ENCODE measurements around the gene CNNM4.

GRCh38 chr2:96824079-96824870, 63.6 kb downstream of the CNNM4 start:
- TF ChIP-seq TEAD4 (CRISPR knock-in tag; IDR thresholded peaks at IDR 0.05) (no peak), CTCF (IDR thresholded peaks at IDR 0.05) (no peak), CREB1 (CRISPR knock-in tag; IDR thresholded peaks at IDR 0.05) (no peak), FOXP4 (CRISPR knock-in tag; IDR thresholded peaks at IDR 0.05) (no peak), PRDM15 (CRISPR knock-in tag; IDR thresholded peaks at IDR 0.05) (no peak), USF2 (CRISPR knock-in tag; IDR thresholded peaks at IDR 0.05) (no peak), IRF2 (CRISPR knock-in tag; IDR thresholded peaks at IDR 0.05; ENCODE audit: borderline replicate concordance, low read depth) (no peak), JUN (CRISPR knock-in tag; IDR thresholded peaks at IDR 0.05) (no peak), NR1H2 (CRISPR knock-in tag; IDR thresholded peaks at IDR 0.05) (no peak), ATF3 (CRISPR knock-in tag; conservative IDR thresholded peaks at IDR 0.05) (no peak), ZNF671 (CRISPR knock-in tag; IDR thresholded peaks at IDR 0.05) (no peak), ZNF423 (CRISPR knock-in tag; IDR thresholded peaks at IDR 0.05) (no peak)

Data from WTC11 (cell line).